SK-N-SH (cell line): Measurements from ENCODE around the gene APBA2.

Experiments
- CHD2 ChIP-seq: fragments of 150-350 bp; IDR thresholded peaks from 2 replicates; pipeline ENCODE4 v1.6.1; 2018; ENCODE audit warnings: low read length; ENCODE audit not compliant: partially characterized antibody
- MAX ChIP-seq: IDR thresholded peaks from 2 replicates; pipeline ENCODE4 v1.4.0; 2012; ENCODE audit warnings: low read depth
- MXI1 ChIP-seq: IDR thresholded peaks from 2 replicates; pipeline ENCODE4 v1.6.1; 2012; ENCODE audit warnings: mild to moderate bottlenecking, low read depth, low read length, improper control_type of control experiment
- NRF1 ChIP-seq: IDR thresholded peaks from 2 replicates; pipeline ENCODE4 v1.6.1; 2012; ENCODE audit warnings: low read depth, mild to moderate bottlenecking, low read length
- PBX3 ChIP-seq: IDR thresholded peaks from 2 replicates; pipeline ENCODE4; 2012
- POLR2AphosphoS5 ChIP-seq: IDR thresholded peaks from 2 replicates; pipeline ENCODE4 v1.6.1; 2012; ENCODE audit warnings: low read depth, low read length
- RAD21 ChIP-seq: IDR thresholded peaks from 2 replicates; pipeline ENCODE4 v1.6.1; 2012; ENCODE audit warnings: mild to moderate bottlenecking, low read length
- REST ChIP-seq: IDR thresholded peaks from 2 replicates; pipeline ENCODE4 v1.6.1; 2012; ENCODE audit warnings: mild to moderate bottlenecking, low read depth, low read length, moderate library complexity
- TAF1 ChIP-seq: IDR thresholded peaks from 2 replicates; pipeline ENCODE4 v1.6.1; 2012; ENCODE audit warnings: low read depth, mild to moderate bottlenecking, low read length, moderate library complexity, borderline replicate concordance
- TEAD4 ChIP-seq: IDR thresholded peaks from 2 replicates; pipeline ENCODE4 v1.4.0; 2012; ENCODE audit warnings: mild to moderate bottlenecking, borderline replicate concordance; ENCODE audit not compliant: insufficient read depth
- TF ChIP-seq, protein P1 (sequence below): fragments of 200-600 bp; sonication (generic); IDR thresholded peaks from 2 replicates; pipeline ENCODE4 v1.6.1; 2017; ENCODE audit warnings: antibody characterized with exemption, mild to moderate bottlenecking, moderate library complexity

GRCh38 chr15:29087521-29088285, 201.9 kb downstream of the APBA2 start:
- TF ChIP-seq PBX3 (no peak), TEAD4 (no peak), NRF1 (no peak), POLR2AphosphoS5 (no peak), CHD2 (no peak), MXI1 (no peak), REST (no peak), RAD21 (no peak), TAF1 (no peak), MAX (no peak)
- TF ChIP-seq, protein P1, sequence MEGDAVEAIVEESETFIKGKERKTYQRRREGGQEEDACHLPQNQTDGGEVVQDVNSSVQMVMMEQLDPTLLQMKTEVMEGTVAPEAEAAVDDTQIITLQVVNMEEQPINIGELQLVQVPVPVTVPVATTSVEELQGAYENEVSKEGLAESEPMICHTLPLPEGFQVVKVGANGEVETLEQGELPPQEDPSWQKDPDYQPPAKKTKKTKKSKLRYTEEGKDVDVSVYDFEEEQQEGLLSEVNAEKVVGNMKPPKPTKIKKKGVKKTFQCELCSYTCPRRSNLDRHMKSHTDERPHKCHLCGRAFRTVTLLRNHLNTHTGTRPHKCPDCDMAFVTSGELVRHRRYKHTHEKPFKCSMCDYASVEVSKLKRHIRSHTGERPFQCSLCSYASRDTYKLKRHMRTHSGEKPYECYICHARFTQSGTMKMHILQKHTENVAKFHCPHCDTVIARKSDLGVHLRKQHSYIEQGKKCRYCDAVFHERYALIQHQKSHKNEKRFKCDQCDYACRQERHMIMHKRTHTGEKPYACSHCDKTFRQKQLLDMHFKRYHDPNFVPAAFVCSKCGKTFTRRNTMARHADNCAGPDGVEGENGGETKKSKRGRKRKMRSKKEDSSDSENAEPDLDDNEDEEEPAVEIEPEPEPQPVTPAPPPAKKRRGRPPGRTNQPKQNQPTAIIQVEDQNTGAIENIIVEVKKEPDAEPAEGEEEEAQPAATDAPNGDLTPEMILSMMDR = no peak
